Stimulated activated CD8-positive, alpha-beta memory T cell treated with anti-CD3 and anti-CD28 coated beads, Interleukin-2, amount 100 ng/mL, for 1 hour (primary cell): ENCODE measurements around the gene BPIFB1.
A peak's percentile ranks its signal among the peaks of the same experiment; 100 is the strongest.

Experiments used
- DNase-seq, 2 donors: peaks; one replicate each; pipeline ENCODE4 v3.0.0-alpha.2; 2020; ENCODE audit warnings: low read depth in 2 of 2

BPIFB1 gene

GRCh38 chr20:33273117-33273851, 9.7 kb upstream of the BPIFB1 start:
- no peak for DNase-seq

- DNase-seq, result no peak
These were observed 7.8 kb upstream of the BPIFB1 start for GRCh38 chr20:33275215-33275614.

- no peak for DNase-seq
These were observed 7.1 kb upstream of the BPIFB1 start for GRCh38 chr20:33275871-33276270.

GRCh38 chr20:33276303-33277113, 6.5 kb upstream of the BPIFB1 start:
- DNase-seq, result no peak

GRCh38 chr20:33277471-33278441, 5.3 kb upstream of the BPIFB1 start:
- DNase-seq, result no peak

- no peak for DNase-seq
These were observed 4.3 kb upstream of the BPIFB1 start for GRCh38 chr20:33278700-33279099.

GRCh38 chr20:33279261-33279910, 3.6 kb upstream of the BPIFB1 start:
- DNase-seq, result no peak

GRCh38 chr20:33280000-33280680, 2.9 kb upstream of the BPIFB1 start:
- no peak for DNase-seq

GRCh38 chr20:33280775-33281174, 2.2 kb upstream of the BPIFB1 start:
- DNase-seq, result no peak

GRCh38 chr20:33281550-33282146, 1.4 kb upstream of the BPIFB1 start:
- no peak for DNase-seq

GRCh38 chr20:33282196-33282934, 649 bp upstream of the BPIFB1 start:
- no peak for DNase-seq

GRCh38 chr20:33284284-33284683, 1.3 kb downstream of the BPIFB1 start:
- no peak for DNase-seq

- no peak for DNase-seq
These were observed 1.9 kb downstream of the BPIFB1 start for GRCh38 chr20:33284937-33285336.

GRCh38 chr20:33285861-33286495, 3.0 kb downstream of the BPIFB1 start:
- DNase-seq, result no peak

GRCh38 chr20:33287884-33288283, 4.9 kb downstream of the BPIFB1 start:
- no peak for DNase-seq

- no peak for DNase-seq
These were observed 7.8 kb downstream of the BPIFB1 start for GRCh38 chr20:33290852-33291251.

GRCh38 chr20:33291416-33291815, 8.4 kb downstream of the BPIFB1 start:
- no peak for DNase-seq

- DNase-seq, result peak; percentile 45 to 46
These were observed 8.9 kb downstream of the BPIFB1 start for GRCh38 chr20:33291830-33292355.

GRCh38 chr20:33296206-33296605, 13.2 kb downstream of the BPIFB1 start:
- DNase-seq, result no peak
